H7 (cell line): ENCODE results near the gene COL11A2. TPM values are rescaled to one million over a fixed set of nuclear protein-coding genes. Genes with fewer than 3 reads are reported as not detected.

ENCODE experiments used
- DNase-seq: peaks from one replicate; pipeline ENCODE4 v3.0.0; 2012
- H3K27me3 ChIP-seq: 2 replicates; pipeline ENCODE4 v1.6.0; 2011; ENCODE audit warnings: mild to moderate bottlenecking, low read length; ENCODE audit not compliant: control insufficient read depth, insufficient read depth
- H3K36me3 ChIP-seq: replicated peaks from 2 replicates; pipeline ENCODE4 v1.5.1; 2011; ENCODE audit warnings: low read length; ENCODE audit not compliant: control insufficient read depth, insufficient read depth
- H3K4me3 ChIP-seq: 2 replicates; pipeline ENCODE4 v1.5.1; 2011; ENCODE audit warnings: low read depth, mild to moderate bottlenecking, control low read depth, low read length, moderate library complexity; ENCODE audit not compliant: insufficient read depth
- total RNA-seq: library from RNA; depleted of rRNA; stranded (reverse); fragments of >200 nt; shearing (Covaris generic); gene quantifications from 2 replicates; pipeline ENCODE4 v1.2.3, GENCODE V29; 2014

The COL11A2 gene
- total RNA-seq, 1 experiment from 2014 or later: 0.48 TPM

DNA sequence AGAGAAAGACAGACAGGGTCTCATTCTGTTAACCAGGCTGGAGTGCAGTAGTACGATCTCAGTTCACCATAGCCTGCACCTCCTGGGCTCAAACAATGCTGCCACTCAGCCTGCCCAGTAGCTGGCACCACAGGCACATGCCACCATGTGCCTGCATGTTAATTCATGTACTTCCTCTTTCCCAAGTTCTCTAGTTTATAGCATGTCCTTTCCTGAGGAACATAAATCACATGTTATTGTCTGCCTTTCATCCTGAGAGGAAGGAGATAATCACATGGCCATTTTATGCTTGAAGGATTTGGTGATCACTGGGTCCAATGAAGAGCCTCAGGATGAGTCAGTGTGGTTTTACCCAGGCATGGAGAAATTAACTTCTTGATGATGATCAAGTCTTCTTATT is 47.9 kb downstream of the COL11A2 start:
- Histone ChIP-seq H3K36me3 (no peaks in the 10 kb centered on the region), H3K4me3 (no peak overlapping the region), H3K27me3 (no peaks in the 10 kb centered on the region)
- DNase-seq: no peak

- Histone ChIP-seq H3K36me3 (no peaks in the 10 kb centered on the region), H3K4me3 (no peak overlapping the region), H3K27me3 (no peaks in the 10 kb centered on the region)
- DNase-seq: peak; percentile 51
These were observed 49.0 kb downstream of the COL11A2 start for GRCh38 chr6:33143113-33143770.

GRCh38 chr6:33142501-33143070 is 49.7 kb downstream of the COL11A2 start:
- Histone ChIP-seq H3K27me3 (no peaks in the 10 kb centered on the region), H3K4me3 (no peak overlapping the region), H3K36me3 (no peaks in the 10 kb centered on the region)
- DNase-seq: no peak

DNA sequence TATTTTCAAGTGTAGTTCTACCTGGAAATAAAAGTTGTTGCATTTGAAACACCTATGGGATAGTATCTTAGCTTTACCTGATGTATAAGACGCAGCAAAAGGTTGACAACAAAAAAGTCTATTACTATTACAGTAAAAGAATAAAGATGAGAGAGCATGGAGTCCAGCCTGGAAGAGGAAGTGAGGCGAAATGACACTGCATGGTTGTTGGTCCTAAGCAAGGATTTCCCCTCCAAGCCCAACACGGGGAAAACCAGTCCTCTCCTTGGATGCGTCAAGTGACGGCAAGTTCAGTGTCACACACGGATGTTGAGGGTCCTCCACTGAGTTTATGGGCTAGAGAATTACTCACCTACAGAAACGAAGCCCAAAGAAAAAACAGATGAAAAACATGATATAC is 51.7 kb downstream of the COL11A2 start:
- no peak for DNase-seq
- Histone ChIP-seq H3K27me3 (no peaks in the 10 kb centered on the region), H3K4me3 (no peak overlapping the region), H3K36me3 (no peaks in the 10 kb centered on the region)

DNA sequence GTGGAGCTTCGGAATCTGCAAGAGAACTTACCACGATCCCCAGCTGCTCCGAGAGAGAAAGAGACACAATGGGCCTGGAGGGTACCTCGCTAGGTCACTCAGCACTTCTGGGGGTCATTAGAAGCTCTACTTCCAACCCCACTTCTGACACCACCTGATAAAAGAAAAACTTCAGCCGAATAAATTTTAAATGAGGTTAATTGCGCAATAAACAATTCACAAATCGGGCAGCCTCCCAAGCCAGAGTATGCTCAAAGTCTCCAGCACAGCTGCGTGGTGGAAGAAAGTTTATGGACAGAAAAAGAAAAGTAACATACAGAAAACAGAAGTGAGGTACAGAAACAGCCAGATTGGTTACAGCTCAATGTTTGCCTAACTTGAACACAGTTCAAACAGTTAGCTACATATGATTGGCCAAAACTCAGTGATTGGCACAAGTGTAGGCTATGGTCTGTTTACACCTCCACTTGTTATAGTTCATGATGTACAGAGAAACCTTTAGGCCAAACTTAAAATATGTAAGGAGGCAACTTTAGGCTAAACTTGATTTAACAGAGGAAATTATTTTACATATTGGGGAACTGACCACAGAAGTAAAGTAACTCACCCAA is 52.6 kb downstream of the COL11A2 start:
- no peaks in the 10 kb centered on the region for H3K27me3 ChIP-seq
- no peaks in the 10 kb centered on the region for H3K36me3 ChIP-seq
- no peak overlapping the region for H3K4me3 ChIP-seq
- DNase-seq: no peak

GRCh38 chr6:33136310-33136900 is 55.9 kb downstream of the COL11A2 start:
- no peak overlapping the region for H3K4me3 ChIP-seq
- H3K27me3 ChIP-seq: no peaks in the 10 kb centered on the region
- DNase-seq: no peak
- no peaks in the 10 kb centered on the region for H3K36me3 ChIP-seq

GRCh38 chr6:33132081-33132524 is 60.2 kb downstream of the COL11A2 start:
- no peak for DNase-seq
- Histone ChIP-seq H3K27me3 (no peaks in the 10 kb centered on the region), H3K36me3 (peaks cover 25% of the 10 kb centered on the region), H3K4me3 (no peak overlapping the region)

GRCh38 chr6:33128318-33128717 is 63.9 kb downstream of the COL11A2 start:
- DNase-seq: no peak
- Histone ChIP-seq H3K36me3 (peaks cover 27% of the 10 kb centered on the region), H3K27me3 (no peaks in the 10 kb centered on the region), H3K4me3 (no peak overlapping the region)

- Histone ChIP-seq H3K27me3 (no peaks in the 10 kb centered on the region), H3K36me3 (peaks cover 28% of the 10 kb centered on the region), H3K4me3 (no peak overlapping the region)
- peak; percentile 76 for DNase-seq
These were observed 66.1 kb downstream of the COL11A2 start for GRCh38 chr6:33126101-33126714.

DNA sequence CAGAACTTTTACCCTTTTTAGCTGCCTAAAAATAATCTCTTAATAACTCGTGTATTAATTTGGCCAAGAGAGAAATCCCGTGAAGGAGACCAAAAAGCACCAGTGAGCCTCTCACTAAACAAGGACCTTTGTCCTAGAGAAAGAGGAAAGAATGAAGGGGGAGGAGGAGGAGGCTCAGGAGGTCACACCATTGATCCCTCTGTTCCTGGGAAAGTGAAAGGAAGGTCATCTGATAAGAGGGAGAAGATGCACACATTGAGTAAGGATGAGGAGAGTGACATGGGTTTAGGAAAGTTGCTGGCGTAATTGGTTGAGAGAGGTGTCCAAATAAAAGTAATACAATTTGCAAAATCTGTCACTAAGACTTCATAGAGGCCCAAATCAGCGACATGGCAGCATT is 67.3 kb downstream of the COL11A2 start:
- Histone ChIP-seq H3K4me3 (no peak overlapping the region), H3K36me3 (peaks cover 19% of the 10 kb centered on the region), H3K27me3 (no peaks in the 10 kb centered on the region)
- no peak for DNase-seq

GRCh38 chr6:33124525-33124901 is 67.8 kb downstream of the COL11A2 start:
- Histone ChIP-seq H3K27me3 (no peaks in the 10 kb centered on the region), H3K36me3 (peaks cover 17% of the 10 kb centered on the region), H3K4me3 (no peak overlapping the region)
- no peak for DNase-seq

- H3K4me3 ChIP-seq: no peak overlapping the region
- no peak for DNase-seq
- no peaks in the 10 kb centered on the region for H3K27me3 ChIP-seq
- peaks cover 12% of the 10 kb centered on the region for H3K36me3 ChIP-seq
These were observed 68.3 kb downstream of the COL11A2 start for GRCh38 chr6:33123732-33124524.

GRCh38 chr6:33123181-33123580 is 69.1 kb downstream of the COL11A2 start:
- no peak overlapping the region for H3K4me3 ChIP-seq
- peaks cover 5% of the 10 kb centered on the region for H3K36me3 ChIP-seq
- H3K27me3 ChIP-seq: no peaks in the 10 kb centered on the region
- no peak for DNase-seq

DNA sequence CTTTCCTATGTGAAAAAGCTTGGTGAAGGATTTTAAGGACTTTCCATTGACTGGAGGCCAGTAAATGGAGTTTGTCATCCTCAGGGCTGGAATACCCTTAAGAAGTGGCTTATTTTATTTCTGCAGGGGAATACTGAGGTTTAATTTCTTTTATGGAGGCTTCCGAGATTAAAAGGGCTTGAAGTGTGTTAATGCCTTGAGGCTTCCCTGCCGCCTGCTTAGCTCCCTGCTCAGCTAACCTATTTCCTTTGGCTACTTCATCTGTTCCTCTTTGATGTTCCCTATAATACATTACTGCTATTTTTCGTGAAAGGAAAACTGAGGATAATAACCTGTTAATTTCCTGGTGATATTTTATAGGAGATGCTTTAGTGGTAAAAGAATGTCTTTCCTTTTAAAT is 72.3 kb downstream of the COL11A2 start:
- Histone ChIP-seq H3K4me3 (no peak overlapping the region), H3K36me3 (peaks cover 3% of the 10 kb centered on the region), H3K27me3 (no peaks in the 10 kb centered on the region; the same call in 1 of the 2 replicates)
- no peak for DNase-seq
